HG03442 (cell line): Measurements from ENCODE around the gene ZDHHC8.

ENCODE experiments used
- ATAC-seq: cut with Tn5 transposase; IDR thresholded peaks from one replicate; pipeline ENCODE4 v1.9.1; 2021; ENCODE audit warnings: mild to moderate bottlenecking, moderate library complexity; ENCODE audit not compliant: unreplicated experiment

Gene ZDHHC8

GRCh38 chr22:20128902-20129746, 2.5 kb upstream of the ZDHHC8 start:
- no peak for ATAC-seq

- no peak for ATAC-seq
Measured at GRCh38 chr22:20129747-20130014, 1.9 kb upstream of the ZDHHC8 start.

DNA sequence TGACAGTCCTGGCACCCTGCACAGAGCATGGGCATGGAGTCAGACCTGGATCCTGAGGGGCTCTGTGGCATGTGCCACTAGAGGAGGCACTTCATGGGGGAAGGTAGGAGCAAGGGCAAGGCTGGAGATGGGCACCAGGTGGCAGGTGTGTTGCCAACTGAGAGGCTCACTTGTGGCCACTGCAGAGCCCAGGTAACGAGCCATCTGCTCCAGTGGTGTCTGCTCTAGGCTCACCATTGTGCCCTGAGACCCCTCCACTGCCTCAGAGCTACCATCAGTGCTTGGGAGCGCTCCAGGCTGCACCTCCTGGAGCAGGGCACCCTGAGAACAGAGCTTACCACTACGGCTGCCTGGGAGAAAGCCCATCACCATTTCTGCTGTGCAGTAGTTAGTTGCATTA, 1.3 kb upstream of the ZDHHC8 start:
- no peak for ATAC-seq

GRCh38 chr22:20130731-20131596, 640 bp upstream of the ZDHHC8 start:
- peak; percentile 40 for ATAC-seq

DNA sequence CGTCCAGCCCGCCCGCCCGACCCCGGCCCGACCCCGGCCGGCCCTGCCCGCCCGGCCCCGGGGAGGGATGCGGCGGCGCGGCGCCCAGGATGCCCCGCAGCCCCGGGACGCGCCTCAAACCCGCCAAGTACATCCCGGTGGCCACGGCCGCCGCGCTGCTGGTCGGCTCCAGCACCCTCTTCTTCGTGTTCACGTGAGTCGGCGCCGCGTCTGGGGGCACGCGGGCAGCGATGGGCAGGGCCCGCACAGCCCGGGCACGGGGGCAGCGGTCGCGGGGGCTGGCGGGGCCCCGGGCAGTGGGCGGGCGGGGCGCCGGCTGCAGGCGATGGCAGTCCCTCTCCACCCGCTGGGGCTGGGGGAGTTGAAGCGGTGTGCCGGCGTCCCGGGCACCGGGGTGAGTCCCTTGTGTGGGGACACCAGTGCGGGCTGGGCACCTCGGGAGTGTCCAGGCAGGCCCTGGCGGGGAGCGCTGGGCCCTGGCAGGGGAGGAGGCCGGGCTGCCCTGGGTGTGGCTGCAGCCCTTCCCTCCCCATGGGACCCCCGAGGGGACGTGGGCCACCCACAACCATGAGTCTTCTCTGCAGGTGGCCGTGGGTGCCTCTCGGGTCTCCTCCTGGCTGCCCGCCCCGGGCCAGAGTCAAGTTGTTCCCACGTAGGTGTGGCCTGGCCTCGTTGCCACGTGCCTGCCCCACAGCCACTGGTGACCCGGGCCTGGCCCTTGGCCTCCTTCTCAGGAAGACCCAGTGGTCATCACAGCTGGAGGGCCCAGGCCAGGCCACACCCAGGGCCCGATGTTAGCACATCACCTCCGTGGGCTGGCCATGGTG, 468 bp downstream of the ZDHHC8 start:
- peak; percentile 11 for ATAC-seq

DNA sequence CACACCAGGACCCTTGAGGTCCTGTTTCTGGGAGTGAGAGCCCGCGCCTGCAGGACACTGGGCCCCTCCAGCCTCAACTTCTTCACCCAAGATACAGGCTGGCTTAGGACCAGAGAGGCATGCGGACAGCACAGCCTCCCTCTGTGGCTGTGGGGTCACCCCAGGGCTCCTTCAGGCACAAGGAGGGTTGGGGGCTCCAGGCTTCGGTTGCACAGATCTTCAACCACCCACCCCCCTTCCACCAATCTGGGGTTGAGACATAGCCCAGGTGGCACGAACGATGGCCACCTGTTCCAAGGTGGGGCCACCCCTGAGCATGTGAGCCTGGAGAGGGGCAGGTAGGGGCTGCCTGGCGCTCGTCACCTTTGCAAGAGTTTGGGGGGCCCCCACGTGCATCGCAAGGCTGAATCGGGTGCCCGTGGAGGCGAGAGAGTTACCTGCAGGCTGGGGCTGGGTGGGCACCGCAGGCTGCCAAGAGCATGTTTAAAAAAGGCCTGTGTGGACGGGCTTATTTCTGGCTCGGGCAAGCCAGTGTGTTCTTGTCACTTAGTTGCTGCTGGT, 1.2 kb downstream of the ZDHHC8 start:
- no peak for ATAC-seq

DNA sequence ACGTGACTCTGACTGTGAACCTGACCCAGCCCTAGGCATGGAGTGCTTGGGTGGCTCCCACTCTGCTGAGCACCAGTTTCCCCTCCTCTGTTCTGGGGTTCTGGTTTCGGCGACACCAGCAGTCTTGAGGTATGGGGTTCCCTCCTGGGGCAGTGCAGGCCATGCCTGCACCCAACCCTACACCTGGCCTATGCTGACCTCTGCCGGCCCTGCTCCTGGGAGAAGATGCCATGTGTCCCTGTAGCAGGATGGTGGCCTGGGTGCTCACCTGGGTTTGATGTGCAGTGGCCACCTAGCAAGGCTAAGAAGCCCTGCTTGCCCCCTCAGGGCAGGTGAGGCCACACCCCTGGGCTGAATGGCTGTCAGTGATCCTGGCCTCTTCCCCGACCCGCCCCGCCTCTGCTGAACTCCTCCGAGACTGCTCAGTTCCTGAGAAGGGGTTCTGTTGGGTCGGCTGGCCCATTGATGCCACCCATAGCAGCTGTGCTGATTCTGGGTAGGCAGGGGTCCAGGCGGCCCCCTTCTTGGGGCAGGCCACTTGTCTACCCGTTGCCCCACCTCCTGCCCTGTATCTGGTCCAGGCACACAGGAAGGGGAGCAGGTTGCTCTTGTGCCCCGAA, 2.4 kb downstream of the ZDHHC8 start:
- no peak for ATAC-seq

- no peak for ATAC-seq
Measured at GRCh38 chr22:20135265-20135664, 3.7 kb downstream of the ZDHHC8 start.

GRCh38 chr22:20135806-20136602, 4.4 kb downstream of the ZDHHC8 start:
- ATAC-seq = no peak

DNA sequence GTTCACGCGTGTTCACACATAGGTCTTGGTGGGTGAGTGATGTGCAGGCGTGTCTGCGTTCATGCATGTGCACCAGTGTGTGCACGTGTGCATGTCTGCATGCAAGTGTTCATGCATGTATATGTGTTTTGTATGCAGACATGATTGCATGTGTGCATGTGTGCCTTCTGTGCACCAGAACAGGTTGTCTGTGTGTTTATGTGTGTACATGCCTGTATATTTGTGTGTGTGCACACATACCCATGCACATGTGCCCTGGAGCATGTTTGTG, 4.9 kb downstream of the ZDHHC8 start:
- no peak for ATAC-seq

DNA sequence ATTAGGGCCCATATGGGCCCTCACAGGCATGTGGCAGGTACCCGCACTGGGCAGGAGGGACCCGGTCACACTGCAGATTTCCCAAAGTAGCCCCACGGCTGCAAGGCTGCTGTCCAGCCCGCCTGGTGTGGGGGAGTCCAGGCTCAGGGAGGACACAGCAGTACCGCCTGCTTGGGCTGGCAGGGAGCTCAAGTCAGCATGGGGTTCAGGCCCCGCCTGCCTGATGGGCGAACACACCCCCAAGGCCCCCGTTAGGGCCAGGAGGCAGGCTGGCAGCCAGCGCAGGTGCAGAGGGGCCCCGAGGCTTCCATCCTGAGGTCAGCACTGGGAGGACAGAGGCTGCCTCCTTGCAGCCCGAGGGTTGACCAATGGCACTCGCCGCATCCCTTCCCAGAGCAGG, 5.5 kb downstream of the ZDHHC8 start:
- no peak for ATAC-seq

DNA sequence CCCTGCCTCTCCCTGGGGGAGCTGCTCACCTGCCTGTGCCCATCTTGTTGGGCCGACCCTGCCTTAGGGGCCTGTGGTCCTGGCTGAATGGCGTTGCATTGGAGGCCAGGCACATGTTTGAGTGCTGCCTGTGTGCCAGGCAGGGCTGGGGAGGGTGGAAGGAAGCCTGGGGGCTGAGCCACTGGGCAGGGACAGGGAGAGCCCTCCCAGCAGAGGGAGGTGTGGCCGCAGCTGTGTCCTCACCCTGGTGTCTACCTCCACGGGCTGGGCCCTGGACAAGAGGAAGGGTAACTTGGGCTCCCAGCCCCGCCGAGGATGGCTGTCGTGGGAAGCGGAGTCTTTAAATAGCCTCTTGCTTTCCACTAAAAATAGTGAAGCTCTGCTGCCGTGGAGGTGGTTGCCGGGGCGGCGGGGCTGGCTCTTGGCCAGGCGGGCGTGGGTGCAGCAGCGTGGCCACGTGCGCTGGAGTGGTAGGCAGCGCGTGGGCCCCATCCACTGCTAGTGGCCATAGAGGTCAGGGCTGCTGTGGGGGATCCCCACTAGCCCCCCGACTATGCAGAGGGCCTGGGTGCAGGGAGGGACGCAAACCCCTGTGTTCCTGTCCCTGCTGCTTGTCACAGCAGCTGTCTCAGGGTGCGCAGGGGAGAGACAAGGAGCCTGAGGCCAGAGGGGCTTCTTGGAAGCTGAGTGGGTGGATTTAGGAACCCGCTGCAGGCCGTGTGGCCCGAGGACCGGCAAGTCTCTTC, 6.2 kb downstream of the ZDHHC8 start:
- ATAC-seq = no peak

DNA sequence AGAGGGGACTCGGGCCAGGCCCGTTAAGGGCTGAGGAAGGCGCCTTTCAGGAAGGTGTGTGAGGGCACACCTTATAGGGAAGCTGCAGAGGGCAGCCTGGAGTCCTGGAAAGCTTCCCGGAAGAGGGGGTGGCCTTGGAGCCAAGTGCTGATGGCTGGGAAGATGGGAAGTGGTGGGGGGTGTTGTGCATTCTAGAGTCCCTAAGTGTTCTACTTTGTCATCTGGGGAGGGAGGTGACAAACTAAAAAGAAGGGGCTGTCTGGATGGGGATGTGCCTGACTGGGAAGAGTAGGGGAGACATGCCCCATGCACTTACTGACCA, 6.8 kb downstream of the ZDHHC8 start:
- no peak for ATAC-seq

GRCh38 chr22:20138868-20139267, 7.3 kb downstream of the ZDHHC8 start:
- no peak for ATAC-seq

GRCh38 chr22:20139391-20140106, 7.9 kb downstream of the ZDHHC8 start:
- no peak for ATAC-seq

DNA sequence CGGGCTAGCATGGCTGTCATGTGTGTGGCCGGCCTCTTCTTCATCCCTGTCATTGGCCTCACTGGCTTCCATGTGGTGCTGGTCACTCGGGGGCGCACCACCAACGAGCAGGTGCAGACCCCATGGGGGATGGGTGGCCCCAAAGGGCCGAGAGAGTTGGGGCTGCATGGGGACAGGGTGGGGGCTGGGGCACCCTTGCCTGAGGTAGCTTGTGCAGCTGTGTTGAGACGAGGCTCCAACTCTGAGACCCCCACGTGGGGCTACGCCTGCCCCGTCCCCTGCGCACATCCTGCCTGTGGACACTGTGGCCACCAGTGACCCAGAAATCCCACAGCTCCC, 8.5 kb downstream of the ZDHHC8 start:
- ATAC-seq = no peak

- ATAC-seq = no peak
Measured at GRCh38 chr22:20140521-20140964, 8.9 kb downstream of the ZDHHC8 start.

DNA sequence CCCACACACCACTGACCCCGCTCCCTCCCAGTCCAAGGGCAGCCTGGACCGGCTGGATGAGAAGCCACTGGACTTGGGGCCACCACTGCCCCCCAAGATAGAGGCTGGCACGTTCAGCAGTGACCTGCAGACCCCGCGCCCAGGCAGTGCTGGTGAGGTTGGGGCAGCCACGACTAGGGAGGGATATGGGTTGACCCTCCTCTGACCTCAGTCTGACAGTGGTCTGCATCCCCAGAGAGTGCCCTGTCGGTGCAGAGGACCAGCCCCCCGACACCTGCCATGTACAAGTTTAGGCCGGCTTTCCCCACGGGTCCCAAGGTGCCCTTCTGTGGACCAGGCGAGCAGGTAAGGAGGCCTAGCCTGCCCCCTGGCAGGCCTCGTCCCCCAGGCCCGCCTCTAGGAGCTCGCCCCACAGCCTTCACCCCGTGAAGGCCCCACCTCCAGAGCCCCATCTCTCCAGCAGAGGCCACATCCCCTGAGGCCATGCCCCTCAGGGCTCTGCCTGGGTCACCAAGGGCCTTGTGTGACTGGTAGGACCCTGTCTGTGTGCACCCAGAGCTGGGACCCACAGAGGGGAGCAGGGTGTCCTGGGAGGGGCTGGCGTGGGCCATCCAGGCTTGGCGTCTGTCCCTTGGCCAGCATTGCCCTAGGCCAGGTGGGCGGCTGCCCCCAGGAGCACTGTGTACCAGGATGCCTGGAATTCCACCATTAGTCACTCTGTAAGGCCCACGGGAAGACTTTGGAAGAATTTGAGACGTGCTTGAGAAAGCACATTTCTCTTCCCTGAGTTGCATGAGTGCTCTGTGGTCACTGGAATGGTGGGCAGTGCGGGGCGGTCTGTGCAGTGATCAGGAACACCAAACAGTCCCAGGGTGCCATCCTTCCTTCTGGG, 9.8 kb downstream of the ZDHHC8 start:
- no peak for ATAC-seq
